H1 (cell line): Measurements from ENCODE around the gene DCDC1.

Experiments used
- CBX8 ChIP-seq: fragments of 300-800, 300-1000 bp; sonication (generic); IDR thresholded peaks from 2 replicates; pipeline ENCODE4 v1.7.1; 2016; ENCODE audit warnings: low read depth, low read length, borderline replicate concordance
- CEBPB ChIP-seq: IDR thresholded peaks from 2 replicates; pipeline ENCODE4 v1.6.1; 2012; ENCODE audit warnings: low read depth, low read length
- EP300 ChIP-seq, 2 experiments: IDR thresholded peaks; 1 replicate in 1 of 2; 2 replicates in 1 of 2; pipeline ENCODE4 v1.6.1; 2011 to 2012; ENCODE audit warnings: low read depth in 2 of 2, low read length in 2 of 2, mild to moderate bottlenecking in 2 of 2, borderline replicate concordance in 1 of 2, inconsistent platforms in 1 of 2, moderate library complexity in 1 of 2
- POLR2AphosphoS5 ChIP-seq: IDR thresholded peaks from 2 replicates; pipeline ENCODE4 v1.6.1; 2011; ENCODE audit warnings: low read depth, low read length
- POU5F1 ChIP-seq: IDR thresholded peaks from 2 replicates; pipeline ENCODE4 v1.6.1; 2011; ENCODE audit warnings: low read depth, mild to moderate bottlenecking, low read length, moderate library complexity
- RFX5 ChIP-seq: IDR thresholded peaks from 2 replicates; pipeline ENCODE4 v1.6.1; 2011; ENCODE audit warnings: low read depth, low read length, improper control_type of control experiment, borderline replicate concordance
- TF ChIP-seq, protein P1 (sequence below), 3 experiments: IDR thresholded peaks; 1 replicate in 2 of 3; 2 replicates in 1 of 3; pipeline versions ENCODE4 v1.5.1 to v1.6.1; 2011; ENCODE audit warnings: low read length in 3 of 3, mild to moderate bottlenecking in 3 of 3, inconsistent platforms in 2 of 3, low read depth in 1 of 3, moderate library complexity in 1 of 3; ENCODE audit not compliant: insufficient read depth in 1 of 3; ENCODE audit errors: control extremely low read depth in 1 of 3
- TF ChIP-seq, protein P2 (sequence below): IDR thresholded peaks from 2 replicates; pipeline ENCODE4 v1.6.1; 2012; ENCODE audit warnings: inconsistent platforms
- TF ChIP-seq, protein P3 (sequence below): IDR thresholded peaks from 2 replicates; pipeline ENCODE4 v1.6.1; 2011; ENCODE audit warnings: low read depth, mild to moderate bottlenecking, low read length; ENCODE audit not compliant: insufficient read depth

DNA sequence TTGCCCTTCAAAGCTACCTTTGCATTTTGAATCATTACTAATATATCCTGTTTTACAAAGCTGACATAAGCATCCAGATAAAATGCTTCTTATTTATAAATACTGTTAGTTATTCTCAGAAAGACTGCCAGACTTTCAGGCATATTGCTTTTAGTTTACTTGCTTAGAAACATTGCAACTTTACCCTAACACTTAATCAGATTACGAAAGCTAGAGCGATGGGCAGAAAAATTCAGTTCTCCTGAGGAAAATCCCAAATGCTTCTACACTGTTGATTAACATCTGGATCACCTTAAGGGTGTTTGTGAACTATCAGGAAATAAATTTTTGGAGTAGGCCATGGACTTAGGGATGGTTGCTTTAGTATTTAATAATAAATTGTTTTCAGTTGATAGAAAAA is 493.7 kb downstream of the DCDC1 start:
- TF ChIP-seq, protein P1, sequence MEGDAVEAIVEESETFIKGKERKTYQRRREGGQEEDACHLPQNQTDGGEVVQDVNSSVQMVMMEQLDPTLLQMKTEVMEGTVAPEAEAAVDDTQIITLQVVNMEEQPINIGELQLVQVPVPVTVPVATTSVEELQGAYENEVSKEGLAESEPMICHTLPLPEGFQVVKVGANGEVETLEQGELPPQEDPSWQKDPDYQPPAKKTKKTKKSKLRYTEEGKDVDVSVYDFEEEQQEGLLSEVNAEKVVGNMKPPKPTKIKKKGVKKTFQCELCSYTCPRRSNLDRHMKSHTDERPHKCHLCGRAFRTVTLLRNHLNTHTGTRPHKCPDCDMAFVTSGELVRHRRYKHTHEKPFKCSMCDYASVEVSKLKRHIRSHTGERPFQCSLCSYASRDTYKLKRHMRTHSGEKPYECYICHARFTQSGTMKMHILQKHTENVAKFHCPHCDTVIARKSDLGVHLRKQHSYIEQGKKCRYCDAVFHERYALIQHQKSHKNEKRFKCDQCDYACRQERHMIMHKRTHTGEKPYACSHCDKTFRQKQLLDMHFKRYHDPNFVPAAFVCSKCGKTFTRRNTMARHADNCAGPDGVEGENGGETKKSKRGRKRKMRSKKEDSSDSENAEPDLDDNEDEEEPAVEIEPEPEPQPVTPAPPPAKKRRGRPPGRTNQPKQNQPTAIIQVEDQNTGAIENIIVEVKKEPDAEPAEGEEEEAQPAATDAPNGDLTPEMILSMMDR (IDR thresholded peaks at IDR 0.05; ENCODE audit: control extremely low read depth in 1 of 3, insufficient read depth in 1 of 3, low read depth in 1 of 3, low read length in 3 of 3), result no peak
- TF ChIP-seq CBX8 (no peak), POU5F1 (no peak), CEBPB (no peak), RFX5 (no peak), POLR2AphosphoS5 (no peak), EP300 (IDR thresholded peaks at IDR 0.05; ENCODE audit: borderline replicate concordance in 1 of 2, low read depth in 2 of 2, low read length in 2 of 2) (no peak)
- TF ChIP-seq, protein P2, sequence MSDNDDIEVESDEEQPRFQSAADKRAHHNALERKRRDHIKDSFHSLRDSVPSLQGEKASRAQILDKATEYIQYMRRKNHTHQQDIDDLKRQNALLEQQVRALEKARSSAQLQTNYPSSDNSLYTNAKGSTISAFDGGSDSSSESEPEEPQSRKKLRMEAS, result no peak
- TF ChIP-seq, protein P3, sequence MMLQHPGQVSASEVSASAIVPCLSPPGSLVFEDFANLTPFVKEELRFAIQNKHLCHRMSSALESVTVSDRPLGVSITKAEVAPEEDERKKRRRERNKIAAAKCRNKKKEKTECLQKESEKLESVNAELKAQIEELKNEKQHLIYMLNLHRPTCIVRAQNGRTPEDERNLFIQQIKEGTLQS, result no peak
